D721Med (cell line): ENCODE results near the gene IKZF3.
"Not testable (repeated sequence)": the region's sequence is repeated elsewhere in the genome, so short reads cannot be mapped to it uniquely, and the experiment has no call there.

ENCODE experiments used
- DNase-seq: peaks from one replicate; pipeline ENCODE4 v3.0.0; 2011; ENCODE audit warnings: low spot score; ENCODE audit not compliant: insufficient read length
- FAIRE-seq: peaks from 2 replicates; lab custom pipeline; 2011; peaks lifted over from hg19 to GRCh38; lab: Jason Lieb, UNC
- CTCF ChIP-seq: IDR thresholded peaks from 2 replicates; pipeline ENCODE4 v1.5.1; 2012; ENCODE audit warnings: mild to moderate bottlenecking, control low read depth; ENCODE audit not compliant: insufficient read depth; ENCODE audit errors: missing control alignments

The IKZF3 gene

GRCh38 chr17:39750131-39751015 lies 113.7 kb downstream of the IKZF3 start:
- TF ChIP-seq CTCF = no peak
- DNase-seq (no peak), FAIRE-seq (no peak)

GRCh38 chr17:39748444-39749034 lies 115.6 kb downstream of the IKZF3 start:
- not testable (repeated sequence) for FAIRE-seq, DNase-seq

GRCh38 chr17:39747745-39748144 lies 116.4 kb downstream of the IKZF3 start:
- no peak for TF ChIP-seq CTCF
- no peak for FAIRE-seq
- DNase-seq = no peak

GRCh38 chr17:39746145-39746461 lies 118.0 kb downstream of the IKZF3 start:
- FAIRE-seq (no peak), DNase-seq (no peak)
- TF ChIP-seq CTCF = no peak

GRCh38 chr17:39745335-39746144 lies 118.6 kb downstream of the IKZF3 start:
- no peak for DNase-seq
- no peak for FAIRE-seq
- TF ChIP-seq CTCF = no peak

GRCh38 chr17:39744836-39745215 lies 119.3 kb downstream of the IKZF3 start:
- TF ChIP-seq CTCF = no peak
- DNase-seq (no peak), FAIRE-seq (no peak)

- no peak for TF ChIP-seq CTCF
- no peak for DNase-seq
- no peak for FAIRE-seq
Observed at GRCh38 chr17:39744075-39744835, 119.9 kb downstream of the IKZF3 start.
